ENCODE data around the gene SYT1.

GRCh38 chr12:79380402-79380801, 515.8 kb downstream of the SYT1 start:
- TF ChIP-seq POLR2AphosphoS5 (IDR thresholded peaks at IDR 0.05) (no peak), POLR2A (IDR thresholded peaks at IDR 0.05; ENCODE audit: low read depth) (no peak)
